GM12878 (cell line): ENCODE data around the gene SFN. TPM values are rescaled to one million over a fixed set of nuclear protein-coding genes. Genes with fewer than 3 reads are reported as not detected.

Experiments
- ATAC-seq: fragments of 200-7000 bp; cut with Tn5 transposase; 3 replicates; pipeline ENCODE4 v1.9.1; 2020; ENCODE audit warnings: mild to moderate bottlenecking, moderate library complexity
- BruUV-seq: library from RNA; stranded (reverse); fragments of 400-500 nt; replicated peaks from 2 replicates; lab custom pipeline; 2021; lab: Mats Ljungman, UMichigan
- CTCF ChIA-PET: fragments of 300-600 bp; sonication (Branson Sonifier 250); formaldehyde crosslinking; extraction: SDS; loops from one replicate; lab custom pipeline; 2021; ENCODE audit warnings: inconsistent platforms; lab: Yijun Ruan, JAX
- POLR2A ChIA-PET: fragments of 350-600 bp; formaldehyde crosslinking; extraction: SDS; loops from one replicate; lab custom pipeline; 2021; ENCODE audit warnings: inconsistent platforms; lab: Charles Lee
- RAD21 ChIA-PET: fragments of 300-600 bp; sonication (Branson Sonifier 250); formaldehyde crosslinking; loops from one replicate; lab custom pipeline; 2023; ENCODE audit warnings: antibody characterized with exemption; ENCODE audit not compliant: unreplicated experiment; lab: Charles Lee
- SMC1A ChIA-PET: fragments of 300-600 bp; sonication (Branson Sonifier 250); formaldehyde crosslinking; loops from one replicate; lab custom pipeline; 2023; ENCODE audit not compliant: unreplicated experiment, uncharacterized antibody; lab: Charles Lee
- DNase-seq: peaks from one replicate; pipeline ENCODE4 v3.0.0-alpha.2; 2011; ENCODE audit warnings: low read depth, low spot score
- FAIRE-seq: peaks from 3 replicates; lab custom pipeline; 2011; peaks lifted over from hg19 to GRCh38; lab: Jason Lieb, UNC
- H2AFZ ChIP-seq: 2 replicates; pipeline ENCODE4 v1.6.0; 2011; ENCODE audit warnings: low read depth, low read length, control low read depth; ENCODE audit not compliant: control insufficient read depth
- H3K27ac ChIP-seq: 2 replicates; pipeline ENCODE4 v1.5.1; 2011; ENCODE audit warnings: control low read depth; ENCODE audit not compliant: control insufficient read depth, insufficient read depth
- H3K27me3 ChIP-seq, 2 experiments: replicated peaks in 1 of 2; 2 replicates each; pipeline versions ENCODE4 v1.6.0 to v1.6.1; 2011; ENCODE audit warnings: low read length in 1 of 2; ENCODE audit not compliant: control insufficient read depth in 2 of 2, insufficient read depth in 2 of 2
- H3K36me3 ChIP-seq, 2 experiments: 2 replicates each; pipeline ENCODE4 v1.5.1; 2011; ENCODE audit warnings: low read length in 1 of 2; ENCODE audit not compliant: control insufficient read depth in 2 of 2, insufficient read depth in 2 of 2
- H3K4me1 ChIP-seq: 2 replicates; pipeline ENCODE4 v1.6.1; 2011; ENCODE audit warnings: mild to moderate bottlenecking, low read length, moderate library complexity, mixed read lengths; ENCODE audit not compliant: control insufficient read depth, insufficient read depth
- H3K4me2 ChIP-seq: 2 replicates; pipeline ENCODE4 v1.6.0; 2011; ENCODE audit warnings: control low read depth; ENCODE audit not compliant: control insufficient read depth, insufficient read depth
- H3K4me3 ChIP-seq: fragments of 200-600 bp; sonication (generic); 2 replicates; pipeline ENCODE4 v1.5.1; 2016
- H3K79me2 ChIP-seq: 2 replicates; pipeline ENCODE4 v1.6.0; 2011; ENCODE audit warnings: low read length; ENCODE audit not compliant: control insufficient read depth, insufficient read depth
- H3K9ac ChIP-seq: 2 replicates; pipeline ENCODE4 v1.8.0; 2011; ENCODE audit warnings: low read length, control low read depth, mixed read lengths; ENCODE audit not compliant: control insufficient read depth, insufficient read depth
- H3K9me3 ChIP-seq: replicated peaks from 3 replicates; pipeline ENCODE4 v1.5.1; 2011; ENCODE audit warnings: mild to moderate bottlenecking, low read length; ENCODE audit not compliant: control insufficient read depth, insufficient read depth
- H4K20me1 ChIP-seq: 2 replicates; pipeline ENCODE4 v1.6.0; 2011; ENCODE audit not compliant: control insufficient read depth, insufficient read depth
- ETV6 ChIP-seq, 2 experiments: fragments of 450-650 bp in 1 of 2; IDR thresholded peaks in 1 of 2; conservative IDR thresholded peaks in 1 of 2; 2 replicates each; pipeline ENCODE4 v1.6.1; 2014; ENCODE audit warnings: antibody characterized with exemption in 1 of 2, borderline replicate concordance in 1 of 2, low read depth in 1 of 2, mild to moderate bottlenecking in 1 of 2, moderate library complexity in 1 of 2
- IRF4 ChIP-seq: IDR thresholded peaks from 2 replicates; pipeline ENCODE4 v1.6.1; 2011; ENCODE audit warnings: low read depth, low read length
- KAT2A ChIP-seq: conservative IDR thresholded peaks from 2 replicates; pipeline ENCODE4 v1.6.1; 2011; ENCODE audit warnings: low read depth, low read length; ENCODE audit not compliant: control insufficient read depth
- KDM1A ChIP-seq: fragments of 200-600 bp; sonication (generic); IDR thresholded peaks from 2 replicates; pipeline ENCODE4 v1.6.1; 2016; ENCODE audit warnings: borderline replicate concordance
- NFYB ChIP-seq: IDR thresholded peaks from 2 replicates; pipeline ENCODE4 v1.6.1; 2011; ENCODE audit warnings: low read depth, mild to moderate bottlenecking, low read length, improper control_type of control experiment, moderate library complexity; ENCODE audit not compliant: insufficient read depth
- PAX8 ChIP-seq: fragments of 450-650 bp; IDR thresholded peaks from 2 replicates; pipeline ENCODE4 v1.6.1; 2017; ENCODE audit warnings: mild to moderate bottlenecking, moderate library complexity
- ZBED1 ChIP-seq: IDR thresholded peaks from 2 replicates; pipeline ENCODE4 v1.6.1; 2016; ENCODE audit warnings: borderline replicate concordance
- WGBS: methylation state at CpG from one replicate; pipeline ENCODE4 v1.1.6; 2016; ENCODE audit warnings: low lambda C conversion rate; ENCODE audit not compliant: insufficient replicate concordance, insufficient coverage; ENCODE audit errors: missing lambda C conversion rate; 5-methylcytosine and 5-hydroxymethylcytosine counted together
- in situ Hi-C: fragments of 300-500 bp; cut with MboI; formaldehyde crosslinking; loops from 9 replicates; pipeline ENCODE4 v1.14.3; 2018; ENCODE audit warnings: mixed read lengths
- intact Hi-C: fragments of 100-400 bp; cut with micrococcal nuclease; formaldehyde crosslinking; loops from one replicate; pipeline ENCODE4 v1.14.2; 2022; ENCODE audit not compliant: unreplicated experiment
- polyA plus RNA-seq, 11 experiments: library from polyadenylated mRNA; depleted of rRNA in 4 of 11; unstranded in 6 of 11; stranded (reverse) in 5 of 11; fragments of >200 nt; fragmentation: Nextera tagmentation in 4 of 11; fragmentation: Illumina TruSeq in 1 of 11; extraction: Ambion mirVana in 4 of 11; extraction: Trizol in 1 of 11; gene quantifications; 1 replicate in 1 of 11; 2 replicates in 10 of 11; pipeline versions ENCODE4 v1.2.1 to v1.2.3, GENCODE V29; 2011 to 2016; ENCODE audit warnings: inconsistent platforms in 2 of 11, missing spikeins in 2 of 11, low read depth in 1 of 11
- total RNA-seq, 4 experiments: library from RNA; depleted of rRNA in 3 of 4; stranded (reverse); fragments of >200 nt in 3 of 4; fragmentation: Illumina TruSeq in 1 of 4; extraction: Trizol in 1 of 4; gene quantifications; 2 replicates each; pipeline versions ENCODE4 v1.2.1 to v1.2.3, GENCODE V29; 2013 to 2021

SFN gene
- total and polyA plus RNA-seq, 10 of the 15 experiments (the other 5 are each of a cell fraction or from before 2014, with no cell fraction given): 0.19 to 2.9 (median 1.0) TPM

- H3K4me1 ChIP-seq: peaks cover 6% of the 10 kb centered on the region; the same call in 1 of the 2 replicates
- TF ChIP-seq KAT2A (no peak), NFYB (no peak), KDM1A (no peak), IRF4 (no peak), ETV6 (conservative IDR thresholded peaks at IDR 0.05 in 1 of 2, IDR thresholded peaks at IDR 0.05 in 1 of 2; ENCODE audit: borderline replicate concordance in 1 of 2, low read depth in 1 of 2) (no peak), ZBED1 (no peak), PAX8 (no peak)
- H3K79me2 ChIP-seq: peaks cover 18% of the 10 kb centered on the region
- no peak overlapping the region for H2AFZ ChIP-seq
- ChIA-PET POLR2A (interaction anchor here (0.7 kb wide), 1 partner anchor 10 kb away, joined by 3 read pairs; no protein-coding TSS in a partner anchor), CTCF (interaction anchor here (0.9 to 1.9 kb wide), 2 partner anchors 9 to 146 kb away, joined by 3 to 6 read pairs; no protein-coding TSS in a partner anchor), RAD21 (no interaction called here), SMC1A (interaction anchor here (0.7 kb wide), 1 partner anchor 9 kb away, joined by 3 read pairs; no protein-coding TSS in a partner anchor)
- no peaks in the 10 kb centered on the region for H4K20me1 ChIP-seq
- H3K4me2 ChIP-seq: no peak overlapping the region
- WGBS: 97% methylated on average over 9 of the region's 9 CpGs
- no peak overlapping the region for H3K9ac ChIP-seq
- ATAC-seq (no peak), FAIRE-seq (no peak), DNase-seq (no peak)
- no TSS peak for BruUV-seq
- no peaks in the 10 kb centered on the region for H3K9me3 ChIP-seq
- in situ Hi-C loops: no loop called here
- peaks cover 4 to 7% of the 10 kb centered on the region in 2 experiments; a peak in 3 of 4 replicates for H3K36me3 ChIP-seq
- intact Hi-C loops: no loop called here
- no peaks in the 10 kb centered on the region for H3K27me3 ChIP-seq
- no peak overlapping the region for H3K4me3 ChIP-seq
- no peak overlapping the region for H3K27ac ChIP-seq
These were observed 34.4 kb downstream of the SFN start for GRCh38 chr1:26897351-26897750.
